ENCODE results near the gene FDXACB1. TPM values are rescaled to one million over a fixed set of nuclear protein-coding genes. Genes with fewer than 3 reads are reported as not detected.
A peak's percentile ranks its signal among the peaks of the same experiment; 100 is the strongest.

FDXACB1 gene
- total RNA-seq, 1 donor from 2014 or later: 1.9 TPM

- Histone ChIP-seq H3K36me3 (no peaks in the 10 kb centered on the region), H3K27me3 (peaks cover 6% of the 10 kb centered on the region), H3K27ac (peak within 1 kb of the TSS; percentile 73), H3K4me1 (no peaks in the 10 kb centered on the region), H3K9me3 (no peaks in the 10 kb centered on the region), H3K4me3 (peak within 1 kb of the TSS; percentile 51)
- ATAC-seq (peak; percentile 91), DNase-seq (peak; percentile 78)
- no peak for TF ChIP-seq CTCF (IDR thresholded peaks at IDR 0.05)
- intact Hi-C loops (cut with DNase I): no loop called here
Observed at GRCh38 chr11:111911563-111912401, 32.8 kb upstream of the FDXACB1 start, which contains the start of gene CRYAB. Gene CRYAB (minus strand): TSS chr11:111911770. CDS start chr11:111911724, 46 bp downstream.

- DNase-seq (no peak), ATAC-seq (peak; percentile 2)
- H3K4me1 ChIP-seq: no peaks in the 10 kb centered on the region
- H3K27ac ChIP-seq: peak overlapping the region; percentile 73
- TF ChIP-seq CTCF (IDR thresholded peaks at IDR 0.05): no peak
- no peaks in the 10 kb centered on the region for H3K9me3 ChIP-seq
- peaks cover 6% of the 10 kb centered on the region for H3K27me3 ChIP-seq
- H3K36me3 ChIP-seq: no peaks in the 10 kb centered on the region
- peak overlapping the region; percentile 51 for H3K4me3 ChIP-seq
- intact Hi-C loops (cut with DNase I): no loop called here
Observed at GRCh38 chr11:111910676-111911562, 32.0 kb upstream of the FDXACB1 start.

GRCh38 chr11:111909378-111909777, 30.4 kb upstream of the FDXACB1 start:
- H3K27me3 ChIP-seq: peaks cover 6% of the 10 kb centered on the region
- H3K4me3 ChIP-seq: peak overlapping the region; percentile 51
- no peaks in the 10 kb centered on the region for H3K4me1 ChIP-seq
- intact Hi-C loops (cut with DNase I): no loop called here
- no peaks in the 10 kb centered on the region for H3K36me3 ChIP-seq
- ATAC-seq (no peak), DNase-seq (no peak)
- TF ChIP-seq CTCF (IDR thresholded peaks at IDR 0.05): no peak
- no peaks in the 10 kb centered on the region for H3K9me3 ChIP-seq
- no peak overlapping the region for H3K27ac ChIP-seq

- DNase-seq (no peak), ATAC-seq (no peak)
- H3K9me3 ChIP-seq: no peaks in the 10 kb centered on the region
- no peak overlapping the region for H3K27ac ChIP-seq
- TF ChIP-seq CTCF (IDR thresholded peaks at IDR 0.05): no peak
- H3K27me3 ChIP-seq: peaks cover 6% of the 10 kb centered on the region
- H3K4me1 ChIP-seq: no peaks in the 10 kb centered on the region
- H3K36me3 ChIP-seq: no peaks in the 10 kb centered on the region
- no peak overlapping the region for H3K4me3 ChIP-seq
- intact Hi-C loops (cut with DNase I): no loop called here
Observed at GRCh38 chr11:111908639-111909305, 29.8 kb upstream of the FDXACB1 start.

- H3K36me3 ChIP-seq: no peaks in the 10 kb centered on the region
- no peak for TF ChIP-seq CTCF (IDR thresholded peaks at IDR 0.05)
- no peak overlapping the region for H3K27ac ChIP-seq
- H3K4me3 ChIP-seq: no peak overlapping the region
- no peaks in the 10 kb centered on the region for H3K27me3 ChIP-seq
- DNase-seq (no peak), ATAC-seq (no peak)
- no peaks in the 10 kb centered on the region for H3K4me1 ChIP-seq
- intact Hi-C loops (cut with DNase I): no loop called here
- no peaks in the 10 kb centered on the region for H3K9me3 ChIP-seq
Observed at GRCh38 chr11:111906680-111907079, 27.7 kb upstream of the FDXACB1 start.
